ENCODE data around the gene TRIAP1. TPM values are rescaled to one million over a fixed set of nuclear protein-coding genes. Genes with fewer than 3 reads are reported as not detected.
A peak's percentile ranks its signal among the peaks of the same experiment; 100 is the strongest.
"Not testable (repeated sequence)": the region's sequence is repeated elsewhere in the genome, so short reads cannot be mapped to it uniquely, and the experiment has no call there.

TRIAP1 gene
- polyA plus RNA-seq, 4 donors, result 42.6 to 47.8 (median 46.2) TPM

- DNase-seq (ENCODE audit: low read depth in 4 of 4, low spot score in 3 of 4), result peak; percentile 93 to 98 (median 94)
These were observed 23.4 kb upstream of the TRIAP1 start, which contains the start of gene SRSF9 for GRCh38 chr12:120469450-120470149. SRSF9 (minus strand) TSS chr12:120469748; CDS start chr12:120469609, 139 bp downstream.

- peak in 1 of 4 donors; percentile 27 for DNase-seq (ENCODE audit: low read depth in 4 of 4, low spot score in 3 of 4)
These were observed 22.8 kb upstream of the TRIAP1 start for GRCh38 chr12:120468821-120469449.

- DNase-seq (ENCODE audit: low read depth in 4 of 4, low spot score in 3 of 4), result peak in 1 of 4 donors; percentile 28
These were observed 22.2 kb upstream of the TRIAP1 start for GRCh38 chr12:120468325-120468820.

- no peak for DNase-seq (ENCODE audit: low read depth in 4 of 4, low spot score in 3 of 4)
These were observed 21.3 kb upstream of the TRIAP1 start for GRCh38 chr12:120467439-120467838.

- DNase-seq (ENCODE audit: low read depth in 4 of 4, low spot score in 3 of 4), result no peak
These were observed 20.6 kb upstream of the TRIAP1 start for GRCh38 chr12:120466560-120467315.

- DNase-seq (ENCODE audit: low read depth in 4 of 4, low spot score in 3 of 4), result no peak
These were observed 19.6 kb upstream of the TRIAP1 start for GRCh38 chr12:120465756-120466155.

GRCh38 chr12:120463712-120464111 is 17.5 kb upstream of the TRIAP1 start:
- DNase-seq (ENCODE audit: low read depth in 4 of 4, low spot score in 3 of 4), result no peak

GRCh38 chr12:120462099-120462640 is 16.0 kb upstream of the TRIAP1 start:
- DNase-seq (ENCODE audit: low read depth in 4 of 4, low spot score in 3 of 4), result no peak

- DNase-seq (ENCODE audit: low read depth in 4 of 4, low spot score in 3 of 4), result no peak
These were observed 14.0 kb upstream of the TRIAP1 start for GRCh38 chr12:120460157-120460556.

GRCh38 chr12:120457133-120457532 is 10.9 kb upstream of the TRIAP1 start:
- DNase-seq (ENCODE audit: low read depth in 4 of 4, low spot score in 3 of 4), result no peak

GRCh38 chr12:120455302-120455701 is 9.1 kb upstream of the TRIAP1 start:
- no peak for DNase-seq (ENCODE audit: low read depth in 4 of 4, low spot score in 3 of 4)

- no peak for DNase-seq (ENCODE audit: low read depth in 4 of 4, low spot score in 3 of 4)
These were observed 7.8 kb upstream of the TRIAP1 start for GRCh38 chr12:120453977-120454376.

- DNase-seq (ENCODE audit: low read depth in 4 of 4, low spot score in 3 of 4), result no peak
These were observed 7.0 kb upstream of the TRIAP1 start for GRCh38 chr12:120453060-120453750.

GRCh38 chr12:120452524-120452923 is 6.3 kb upstream of the TRIAP1 start:
- DNase-seq (ENCODE audit: low read depth in 4 of 4, low spot score in 3 of 4), result not testable (repeated sequence)

GRCh38 chr12:120447992-120448391 is 1.8 kb upstream of the TRIAP1 start:
- no peak for DNase-seq (ENCODE audit: low read depth in 4 of 4, low spot score in 3 of 4)

- DNase-seq (ENCODE audit: low read depth in 4 of 4, low spot score in 3 of 4), result not testable (repeated sequence)
These were observed 627 bp upstream of the TRIAP1 start for GRCh38 chr12:120446844-120447178.

GRCh38 chr12:120444676-120445075 is 1.5 kb downstream of the TRIAP1 start:
- DNase-seq (ENCODE audit: low read depth in 4 of 4, low spot score in 3 of 4), result no peak

- DNase-seq (ENCODE audit: low read depth in 4 of 4, low spot score in 3 of 4), result peak; percentile 25 to 45 (median 34)
These were observed 6.4 kb downstream of the TRIAP1 start for GRCh38 chr12:120439646-120440247.

- no peak for DNase-seq (ENCODE audit: low read depth in 4 of 4, low spot score in 3 of 4)
These were observed 7.5 kb downstream of the TRIAP1 start for GRCh38 chr12:120438495-120439198.
